Liver (tissue), 3 donors: ENCODE results near the gene RECK.

Source experiments
- ATF3 ChIP-seq: IDR thresholded peaks from 2 replicates; pipeline ENCODE4 v1.6.1; 2016; ENCODE audit warnings: antibody characterized with exemption
- CTCF ChIP-seq: fragments of 150-350 bp; IDR thresholded peaks from 2 replicates; pipeline ENCODE4 v1.5.1; 2017; ENCODE audit warnings: improper control_type of control experiment, low read depth, low read length; ENCODE audit not compliant: missing input control
- EGR1 ChIP-seq, 2 donors: IDR thresholded peaks; 2 replicates each; pipeline ENCODE4 v1.6.1; 2016 to 2018; ENCODE audit warnings: antibody characterized with exemption in 2 of 2, low read depth in 2 of 2
- HNF4A ChIP-seq, 2 donors: conservative IDR thresholded peaks; 2 replicates each; pipeline ENCODE4 v1.6.1; 2016; ENCODE audit warnings: antibody characterized with exemption in 2 of 2, mild to moderate bottlenecking in 2 of 2
- JUND ChIP-seq, 2 donors: IDR thresholded peaks; 2 replicates each; pipeline ENCODE4 v1.6.1; 2016; ENCODE audit warnings: antibody characterized with exemption in 2 of 2
- MAX ChIP-seq: IDR thresholded peaks from 2 replicates; pipeline ENCODE4 v1.6.1; 2016; ENCODE audit warnings: antibody characterized with exemption
- RAD21 ChIP-seq, 2 donors: IDR thresholded peaks; 2 replicates each; pipeline ENCODE4 v1.6.1; 2016; ENCODE audit warnings: antibody characterized with exemption in 2 of 2, mild to moderate bottlenecking in 2 of 2
- REST ChIP-seq: IDR thresholded peaks from 2 replicates; pipeline ENCODE4 v1.6.1; 2016; ENCODE audit warnings: antibody characterized with exemption, mild to moderate bottlenecking
- RXRA ChIP-seq, 2 donors: IDR thresholded peaks; 2 replicates each; pipeline ENCODE4 v1.6.1; 2017 to 2018; ENCODE audit warnings: antibody characterized with exemption in 2 of 2, mild to moderate bottlenecking in 1 of 2
- SP1 ChIP-seq: IDR thresholded peaks from 2 replicates; pipeline ENCODE4 v1.6.1; 2018; ENCODE audit warnings: antibody characterized with exemption, mild to moderate bottlenecking
- TAF1 ChIP-seq: conservative IDR thresholded peaks from 2 replicates; pipeline ENCODE4 v1.6.1; 2016; ENCODE audit warnings: antibody characterized with exemption, mild to moderate bottlenecking
- YY1 ChIP-seq: IDR thresholded peaks from 2 replicates; pipeline ENCODE4 v1.6.1; 2016; ENCODE audit warnings: antibody characterized with exemption, mild to moderate bottlenecking
- ZBTB33 ChIP-seq: IDR thresholded peaks from 2 replicates; pipeline ENCODE4 v1.6.1; 2016; ENCODE audit warnings: antibody characterized with exemption
- donor health status: healthy.
- donor health status: healthy.

- no peak for TF ChIP-seq CTCF
- no peak for TF ChIP-seq SP1
- no peak for TF ChIP-seq REST
- TF ChIP-seq MAX, result no peak
- no peak for TF ChIP-seq ATF3
- TF ChIP-seq RAD21 (IDR thresholded peaks at IDR 0.05), result peak in 1 of 2 donors; percentile 15
- TF ChIP-seq JUND (IDR thresholded peaks at IDR 0.05), result peak; percentile 78 to 89
- no peak for TF ChIP-seq YY1
- TF ChIP-seq TAF1, result no peak
- TF ChIP-seq EGR1 (IDR thresholded peaks at IDR 0.05; ENCODE audit: low read depth in 2 of 2), result no peak
- no peak for TF ChIP-seq ZBTB33
- no peak for TF ChIP-seq HNF4A (conservative IDR thresholded peaks at IDR 0.05)
- TF ChIP-seq RXRA (IDR thresholded peaks at IDR 0.05), result peak in 1 of 2 donors; percentile 14
Observed at GRCh38 chr9:36148311-36149051, 111.8 kb downstream of the RECK start.
